B cell (primary cell): Measurements from ENCODE around the gene CMYA5. TPM values are rescaled to one million over a fixed set of nuclear protein-coding genes. Genes with fewer than 3 reads are reported as not detected.

ENCODE experiments used
- ATAC-seq: fragments of 200-7000 bp; cut with Tn5 transposase; one replicate; pipeline ENCODE4 v1.10.0; 2021; ENCODE audit warnings: low read depth, mild to moderate bottlenecking, moderate number of reproducible peaks, moderate library complexity
- CTCF ChIA-PET: fragments of 350-600 bp; sonication (Branson Sonifier 250); formaldehyde crosslinking; loops from one replicate; lab custom pipeline; 2021; ENCODE audit warnings: antibody characterized with exemption, inconsistent platforms; lab: Charles Lee
- POLR2A ChIA-PET: fragments of 350-600 bp; sonication (Branson Sonifier 250); formaldehyde crosslinking; loops from one replicate; lab custom pipeline; 2021; ENCODE audit warnings: antibody characterized with exemption; lab: Charles Lee
- DNase-seq: peaks from one replicate; pipeline ENCODE4 v3.0.0; 2013
- H2AFZ ChIP-seq: 2 replicates; pipeline ENCODE4 v1.6.1; 2012; ENCODE audit warnings: mild to moderate bottlenecking, low read depth, low read length; ENCODE audit not compliant: insufficient read depth, poor library complexity, severe bottlenecking
- H3K27ac ChIP-seq, 2 donors: 1 replicate in 1 of 2; 2 replicates in 1 of 2; pipeline ENCODE4 v1.5.1; 2012 to 2013; ENCODE audit warnings: low read length in 2 of 2, mild to moderate bottlenecking in 2 of 2, moderate library complexity in 1 of 2
- H3K27me3 ChIP-seq, 4 experiments: fragments of 200-600 bp in 1 of 4; sonication (generic) in 1 of 4; replicated peaks in 1 of 4; 1 replicate in 2 of 4; 2 replicates in 2 of 4; pipeline versions ENCODE4 v1.6.1 to v1.7.0; 2013 to 2016; ENCODE audit warnings: low read length in 3 of 4, mild to moderate bottlenecking in 2 of 4, mixed read lengths in 1 of 4, moderate library complexity in 1 of 4; ENCODE audit not compliant: insufficient read depth in 4 of 4, control insufficient read depth in 3 of 4; ENCODE audit errors: control extremely low read depth in 1 of 4
- H3K36me3 ChIP-seq, 2 experiments: replicated peaks in 1 of 2; 1 replicate in 1 of 2; 2 replicates in 1 of 2; pipeline versions ENCODE4 v1.6.1 to v1.7.1; 2013; ENCODE audit warnings: low read length in 1 of 2; ENCODE audit not compliant: insufficient read depth in 2 of 2, control insufficient read depth in 1 of 2; ENCODE audit errors: control extremely low read depth in 1 of 2, extremely low read depth in 1 of 2
- H3K4me1 ChIP-seq, 2 donors: fragments of 200-600 bp in 1 of 2; sonication (generic) in 1 of 2; 1 replicate in 1 of 2; 2 replicates in 1 of 2; pipeline versions ENCODE4 v1.5.1 to v1.6.1; 2013 to 2017; ENCODE audit warnings: low read length in 2 of 2; ENCODE audit not compliant: control insufficient read depth in 2 of 2, insufficient read depth in 2 of 2
- H3K4me2 ChIP-seq: replicated peaks from 2 replicates; pipeline ENCODE3; 2012; ENCODE audit warnings: mild to moderate bottlenecking, low read depth, low read length; ENCODE audit not compliant: poor library complexity, severe bottlenecking
- H3K4me3 ChIP-seq, 5 experiments: fragments of 200-600 bp in 1 of 5; sonication (generic) in 1 of 5; 1 replicate in 3 of 5; 2 replicates in 2 of 5; pipeline versions ENCODE4 v1.5.1 to v1.7.0; 2011 to 2016; ENCODE audit warnings: low read length in 4 of 5, mild to moderate bottlenecking in 4 of 5, low read depth in 2 of 5, control low read depth in 1 of 5, moderate library complexity in 1 of 5; ENCODE audit not compliant: insufficient read depth in 1 of 5; ENCODE audit errors: control extremely low read depth in 1 of 5, extremely low read depth in 1 of 5
- H3K79me2 ChIP-seq: fragments of 200-600 bp; sonication (generic); one replicate; pipeline ENCODE4 v1.6.0; 2016; ENCODE audit warnings: low read length; ENCODE audit not compliant: control insufficient read depth, insufficient read depth
- H3K9ac ChIP-seq: fragments of 200-600 bp; sonication (generic); 2 replicates; pipeline ENCODE4 v1.6.1; 2017; ENCODE audit warnings: mild to moderate bottlenecking, low read length, moderate library complexity
- H3K9me3 ChIP-seq, 3 donors: one replicate each; pipeline versions ENCODE4 v1.6.1 to v1.7.1; 2013; ENCODE audit warnings: low read length in 2 of 3; ENCODE audit not compliant: control insufficient read depth in 2 of 3, insufficient read depth in 1 of 3; ENCODE audit errors: control extremely low read depth in 1 of 3
- H4K20me1 ChIP-seq: 2 replicates; pipeline ENCODE4 v1.6.0; 2012; ENCODE audit warnings: mild to moderate bottlenecking, low read length; ENCODE audit not compliant: insufficient read depth, control insufficient read depth, poor library complexity, severe bottlenecking
- H3K27ac Mint-ChIP-seq: one replicate; pipeline ENCODE4 v1.8.0; 2021; ENCODE audit warnings: mixed read lengths
- H3K27me3 Mint-ChIP-seq: one replicate; pipeline ENCODE4 v1.8.0; 2021; ENCODE audit warnings: mixed read lengths
- H3K4me1 Mint-ChIP-seq: one replicate; pipeline ENCODE4 v1.8.0; 2021; ENCODE audit warnings: mixed read lengths
- H3K4me3 Mint-ChIP-seq: one replicate; pipeline ENCODE4 v1.8.0; 2021; ENCODE audit warnings: mixed read lengths
- H3K9me3 Mint-ChIP-seq: one replicate; pipeline ENCODE4 v1.8.0; 2022; ENCODE audit warnings: mixed read lengths; ENCODE audit not compliant: insufficient read depth
- EZH2 ChIP-seq: IDR thresholded peaks from 2 replicates; pipeline ENCODE4 v1.6.1; 2012; ENCODE audit warnings: borderline replicate concordance, low read depth, mild to moderate bottlenecking, moderate library complexity, low read length; ENCODE audit not compliant: insufficient read depth, poor library complexity, severe bottlenecking
- WGBS: methylation state at CpG from one replicate; pipeline ENCODE4 v1.1.5; 2013; ENCODE audit warnings: missing lambda C conversion rate; ENCODE audit not compliant: insufficient coverage; 5-methylcytosine and 5-hydroxymethylcytosine counted together
- intact Hi-C: fragments of 100-400 bp; cut with micrococcal nuclease; formaldehyde crosslinking; loops from one replicate; pipeline ENCODE4 v1.10.0; 2022
- polyA plus RNA-seq: library from polyadenylated mRNA; depleted of rRNA; stranded (reverse); fragments of >200 nt; gene quantifications from 2 replicates; pipeline ENCODE4 v1.2.3, GENCODE V29; 2012
- total RNA-seq, 2 donors: library from RNA; stranded (reverse); fragments of 120-200 nt in 1 of 2; gene quantifications; 1 replicate in 1 of 2; 2 replicates in 1 of 2; pipeline versions ENCODE4 v1.2.3 to v1.2.4, GENCODE V29; 2013 to 2022
- TF ChIP-seq, protein P1 (sequence below): fragments of 200-600 bp; IDR thresholded peaks from one replicate; pipeline ENCODE4 v1.8.0; 2022; ENCODE audit warnings: antibody characterized with exemption, mild to moderate bottlenecking

CMYA5 gene
- total and polyA plus RNA-seq, 2 donors (not counting 1 experiment from before 2014, with no cell fraction given) = 0.01 to 0.25 TPM

DNA sequence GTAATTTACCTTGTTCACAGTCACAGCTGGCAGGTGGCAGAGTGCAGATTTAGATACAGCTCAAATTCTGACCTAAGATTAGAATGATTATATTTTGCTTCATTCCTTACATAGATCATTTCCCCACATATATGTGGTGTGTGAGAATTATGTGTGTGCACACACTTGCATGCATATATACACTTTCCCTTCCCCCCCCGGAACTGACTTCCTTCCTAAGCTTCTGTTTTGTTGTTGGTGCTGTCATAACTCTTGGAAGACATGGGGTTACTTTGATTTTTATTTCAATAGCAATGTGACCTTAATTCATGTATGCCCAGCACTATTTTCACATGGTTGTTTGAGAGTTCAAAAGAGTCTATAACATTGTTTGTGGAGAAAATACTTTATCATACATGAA is 112.8 kb downstream of the CMYA5 start:
- peak overlapping the region; percentile 8 for H2AFZ ChIP-seq
- H3K79me2 ChIP-seq = no peaks in the 10 kb centered on the region
- no peak for DNase-seq
- no CpG with 5 or more reads among the region's 1 CpG for WGBS
- no peaks in the 10 kb centered on the region for H3K9me3 ChIP-seq
- H3K36me3 ChIP-seq = no peaks in the 10 kb centered on the region
- no peaks in the 10 kb centered on the region for H3K27me3 Mint-ChIP-seq
- intact Hi-C loops = no loop called here
- POLR2A ChIA-PET = no interaction called here
- no peak overlapping the region for H3K27ac Mint-ChIP-seq
- no peak overlapping the region for H3K9ac ChIP-seq
- H3K9me3 Mint-ChIP-seq = no peaks in the 10 kb centered on the region
- no peak overlapping the region for H3K4me3 ChIP-seq
- H3K27me3 ChIP-seq = no peaks in the 10 kb centered on the region
- H3K4me1 ChIP-seq = peaks cover 10 to 14% of the 10 kb centered on the region in 2 donors
- no peak for ATAC-seq
- H3K4me2 ChIP-seq = no peak overlapping the region
- H3K27ac ChIP-seq = no peak overlapping the region
- no peak overlapping the region for H3K4me3 Mint-ChIP-seq
- TF ChIP-seq EZH2 = no peak
- TF ChIP-seq, protein P1, sequence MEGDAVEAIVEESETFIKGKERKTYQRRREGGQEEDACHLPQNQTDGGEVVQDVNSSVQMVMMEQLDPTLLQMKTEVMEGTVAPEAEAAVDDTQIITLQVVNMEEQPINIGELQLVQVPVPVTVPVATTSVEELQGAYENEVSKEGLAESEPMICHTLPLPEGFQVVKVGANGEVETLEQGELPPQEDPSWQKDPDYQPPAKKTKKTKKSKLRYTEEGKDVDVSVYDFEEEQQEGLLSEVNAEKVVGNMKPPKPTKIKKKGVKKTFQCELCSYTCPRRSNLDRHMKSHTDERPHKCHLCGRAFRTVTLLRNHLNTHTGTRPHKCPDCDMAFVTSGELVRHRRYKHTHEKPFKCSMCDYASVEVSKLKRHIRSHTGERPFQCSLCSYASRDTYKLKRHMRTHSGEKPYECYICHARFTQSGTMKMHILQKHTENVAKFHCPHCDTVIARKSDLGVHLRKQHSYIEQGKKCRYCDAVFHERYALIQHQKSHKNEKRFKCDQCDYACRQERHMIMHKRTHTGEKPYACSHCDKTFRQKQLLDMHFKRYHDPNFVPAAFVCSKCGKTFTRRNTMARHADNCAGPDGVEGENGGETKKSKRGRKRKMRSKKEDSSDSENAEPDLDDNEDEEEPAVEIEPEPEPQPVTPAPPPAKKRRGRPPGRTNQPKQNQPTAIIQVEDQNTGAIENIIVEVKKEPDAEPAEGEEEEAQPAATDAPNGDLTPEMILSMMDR = no peak
- H4K20me1 ChIP-seq = no peaks in the 10 kb centered on the region
- CTCF ChIA-PET = no interaction called here
- H3K4me1 Mint-ChIP-seq = peaks cover 13% of the 10 kb centered on the region

DNA sequence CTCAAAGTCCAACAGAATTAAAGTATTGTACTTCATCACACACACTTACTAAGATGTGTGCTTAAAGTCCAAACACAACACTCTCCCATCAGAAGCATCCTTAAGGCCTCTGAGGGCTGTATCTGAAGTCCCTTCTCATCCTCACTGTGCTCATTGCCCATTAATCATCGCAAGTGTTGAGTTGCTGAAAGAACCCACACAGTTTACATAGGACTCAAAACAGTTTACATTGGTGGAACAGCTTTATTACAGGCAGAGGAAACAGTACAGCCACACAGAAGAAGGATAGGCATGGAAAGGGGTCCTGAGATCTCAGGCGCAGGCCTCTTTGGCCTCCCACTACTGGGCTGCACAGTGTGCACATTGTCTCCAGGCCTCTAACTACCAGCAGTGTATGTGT is 113.4 kb downstream of the CMYA5 start:
- ChIA-PET POLR2A (no interaction called here), CTCF (no interaction called here)
- no peak overlapping the region for H3K4me3 ChIP-seq
- Mint-ChIP-seq H3K27ac (no peak overlapping the region), H3K4me1 (peaks cover 13% of the 10 kb centered on the region), H3K9me3 (no peaks in the 10 kb centered on the region), H3K27me3 (no peaks in the 10 kb centered on the region), H3K4me3 (no peak overlapping the region)
- no peaks in the 10 kb centered on the region for H3K79me2 ChIP-seq
- H3K27me3 ChIP-seq = no peaks in the 10 kb centered on the region
- peak overlapping the region; percentile 32 for H2AFZ ChIP-seq
- WGBS = 100% methylated on average over 2 of the region's 2 CpGs
- no peak overlapping the region for H3K9ac ChIP-seq
- H3K36me3 ChIP-seq = no peaks in the 10 kb centered on the region
- TF ChIP-seq EZH2 = no peak
- TF ChIP-seq, protein P1 = no peak
- DNase-seq = no peak
- H3K27ac ChIP-seq = no peak overlapping the region
- no peak for ATAC-seq
- no peaks in the 10 kb centered on the region for H3K9me3 ChIP-seq
- intact Hi-C loops = no loop called here
- peaks cover 10 to 14% of the 10 kb centered on the region in 2 donors for H3K4me1 ChIP-seq
- no peak overlapping the region for H3K4me2 ChIP-seq
- no peaks in the 10 kb centered on the region for H4K20me1 ChIP-seq
